Measurements from ENCODE around the gene VASP.

The VASP gene

GRCh38 chr19:45463241-45463640, 44.0 kb upstream of the VASP start:
- TF ChIP-seq REST (IDR thresholded peaks at IDR 0.05; ENCODE audit: low read depth) (no peak), RAD21 (IDR thresholded peaks at IDR 0.05; ENCODE audit: low read depth) (no peak), EGR1 (IDR thresholded peaks at IDR 0.05) (no peak), NFIC (IDR thresholded peaks at IDR 0.05) (no peak), ZBTB7A (IDR thresholded peaks at IDR 0.05; ENCODE audit: low read depth) (no peak)

- TF ChIP-seq NFIC (IDR thresholded peaks at IDR 0.05), result no peak
- no peak for TF ChIP-seq RAD21 (IDR thresholded peaks at IDR 0.05; ENCODE audit: low read depth)
- TF ChIP-seq FOXM1 (IDR thresholded peaks at IDR 0.05; ENCODE audit: borderline replicate concordance, low read depth), result no peak
- no peak for TF ChIP-seq TEAD4 (IDR thresholded peaks at IDR 0.05)
- TF ChIP-seq TCF12 (IDR thresholded peaks at IDR 0.05; ENCODE audit: low read depth), result no peak
- no peak for TF ChIP-seq EP300 (IDR thresholded peaks at IDR 0.05; ENCODE audit: borderline replicate concordance)
Observed at GRCh38 chr19:45464274-45464673, 43.0 kb upstream of the VASP start.

- TF ChIP-seq TEAD4 (IDR thresholded peaks at IDR 0.05), result no peak
- no peak for TF ChIP-seq RAD21 (IDR thresholded peaks at IDR 0.05; ENCODE audit: low read depth)
- no peak for TF ChIP-seq EGR1 (IDR thresholded peaks at IDR 0.05)
- TF ChIP-seq USF1 (IDR thresholded peaks at IDR 0.05), result no peak
- TF ChIP-seq ZBTB7A (IDR thresholded peaks at IDR 0.05; ENCODE audit: low read depth), result no peak
- no peak for TF ChIP-seq TAF1 (IDR thresholded peaks at IDR 0.05; ENCODE audit: low read depth)
- TF ChIP-seq TCF12 (IDR thresholded peaks at IDR 0.05; ENCODE audit: low read depth), result no peak
- no peak for TF ChIP-seq CREB1 (IDR thresholded peaks at IDR 0.05; ENCODE audit: low read depth)
Observed at GRCh38 chr19:45464852-45465441, 42.3 kb upstream of the VASP start.

- TF ChIP-seq CEBPB (IDR thresholded peaks at IDR 0.05) (no peak), RAD21 (IDR thresholded peaks at IDR 0.05; ENCODE audit: low read depth) (no peak), REST (IDR thresholded peaks at IDR 0.05; ENCODE audit: low read depth) (no peak), TAF1 (IDR thresholded peaks at IDR 0.05; ENCODE audit: low read depth) (no peak), USF1 (IDR thresholded peaks at IDR 0.05) (no peak), EP300 (IDR thresholded peaks at IDR 0.05; ENCODE audit: borderline replicate concordance) (no peak), TCF12 (IDR thresholded peaks at IDR 0.05; ENCODE audit: low read depth) (no peak), FOXM1 (IDR thresholded peaks at IDR 0.05; ENCODE audit: borderline replicate concordance, low read depth) (no peak)
Observed at GRCh38 chr19:45467115-45467455, 40.2 kb upstream of the VASP start.

- TF ChIP-seq YY1 (IDR thresholded peaks at IDR 0.05; ENCODE audit: low read depth) (no peak), ZBTB7A (IDR thresholded peaks at IDR 0.05; ENCODE audit: low read depth) (peak; percentile 72), EP300 (IDR thresholded peaks at IDR 0.05; ENCODE audit: borderline replicate concordance) (no peak), TCF12 (IDR thresholded peaks at IDR 0.05; ENCODE audit: low read depth) (peak; percentile 72), CREB1 (IDR thresholded peaks at IDR 0.05; ENCODE audit: low read depth) (peak; percentile 95), TEAD4 (IDR thresholded peaks at IDR 0.05) (peak; percentile 57), NFIC (IDR thresholded peaks at IDR 0.05) (no peak), CEBPB (IDR thresholded peaks at IDR 0.05) (peak; percentile 9; the same call in 1 of the 2 replicates), EGR1 (IDR thresholded peaks at IDR 0.05) (no peak), RAD21 (IDR thresholded peaks at IDR 0.05; ENCODE audit: low read depth) (no peak), REST (IDR thresholded peaks at IDR 0.05; ENCODE audit: low read depth) (no peak), MAX (IDR thresholded peaks at IDR 0.05) (peak; percentile 32; the same call in 1 of the 2 replicates), TAF1 (IDR thresholded peaks at IDR 0.05; ENCODE audit: low read depth) (peak; percentile 65; the same call in 1 of the 2 replicates), FOXM1 (IDR thresholded peaks at IDR 0.05; ENCODE audit: borderline replicate concordance, low read depth) (no peak), USF1 (IDR thresholded peaks at IDR 0.05) (no peak)
Observed at GRCh38 chr19:45467456-45468158, 39.7 kb upstream of the VASP start, which contains the start of gene FOSB. FOSB (plus strand) TSS chr19:45467996; CDS start chr19:45468587, 591 bp downstream.
